ENCODE measurements around the gene ZNF346.

DNA sequence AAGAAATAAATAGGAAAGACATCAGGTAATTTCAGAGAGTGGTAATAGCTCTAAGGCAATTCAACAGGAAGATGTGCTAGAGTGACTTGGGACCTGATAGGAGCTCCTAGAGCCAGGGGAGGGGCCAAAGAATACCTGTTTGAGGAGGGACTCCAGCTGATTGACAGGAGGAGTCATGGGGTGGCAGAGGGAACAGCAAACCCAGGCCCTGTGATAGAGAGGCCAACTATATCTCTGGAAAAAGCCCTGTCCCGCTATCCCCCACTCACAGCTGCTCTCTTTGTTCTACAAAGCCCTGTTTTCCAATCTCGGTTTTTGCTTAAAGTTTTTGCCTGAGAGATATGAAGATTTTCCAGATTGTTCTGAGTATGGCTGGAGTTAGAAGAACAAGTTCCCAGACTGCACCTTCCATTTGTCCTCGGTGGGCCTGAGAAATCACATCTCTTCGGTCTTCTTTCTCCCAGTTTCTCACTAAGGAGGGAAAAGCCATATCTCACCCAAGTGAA is 102.0 kb downstream of the ZNF346 start:
- TF ChIP-seq, protein P1, sequence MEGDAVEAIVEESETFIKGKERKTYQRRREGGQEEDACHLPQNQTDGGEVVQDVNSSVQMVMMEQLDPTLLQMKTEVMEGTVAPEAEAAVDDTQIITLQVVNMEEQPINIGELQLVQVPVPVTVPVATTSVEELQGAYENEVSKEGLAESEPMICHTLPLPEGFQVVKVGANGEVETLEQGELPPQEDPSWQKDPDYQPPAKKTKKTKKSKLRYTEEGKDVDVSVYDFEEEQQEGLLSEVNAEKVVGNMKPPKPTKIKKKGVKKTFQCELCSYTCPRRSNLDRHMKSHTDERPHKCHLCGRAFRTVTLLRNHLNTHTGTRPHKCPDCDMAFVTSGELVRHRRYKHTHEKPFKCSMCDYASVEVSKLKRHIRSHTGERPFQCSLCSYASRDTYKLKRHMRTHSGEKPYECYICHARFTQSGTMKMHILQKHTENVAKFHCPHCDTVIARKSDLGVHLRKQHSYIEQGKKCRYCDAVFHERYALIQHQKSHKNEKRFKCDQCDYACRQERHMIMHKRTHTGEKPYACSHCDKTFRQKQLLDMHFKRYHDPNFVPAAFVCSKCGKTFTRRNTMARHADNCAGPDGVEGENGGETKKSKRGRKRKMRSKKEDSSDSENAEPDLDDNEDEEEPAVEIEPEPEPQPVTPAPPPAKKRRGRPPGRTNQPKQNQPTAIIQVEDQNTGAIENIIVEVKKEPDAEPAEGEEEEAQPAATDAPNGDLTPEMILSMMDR (IDR thresholded peaks at IDR 0.05): no peak
- TF ChIP-seq POLR2AphosphoS5 (IDR thresholded peaks at IDR 0.05) (no peak), POLR2A (IDR thresholded peaks at IDR 0.05) (no peak)

All from prostate gland (tissue), 2 donors.